Measurements from ENCODE around the gene GFOD1.
A peak's percentile ranks its signal among the peaks of the same experiment; 100 is the strongest.

Gene GFOD1

GRCh38 chr6:13431059-13431656, 56.2 kb downstream of the GFOD1 start:
- intact Hi-C loops (cut with DNase I) = no loop called here
- DNase-seq = no peak

- intact Hi-C loops (cut with DNase I) = no loop called here
- DNase-seq = no peak
Observed at GRCh38 chr6:13429406-13429753, 58.0 kb downstream of the GFOD1 start.

- intact Hi-C loops (cut with DNase I) = no loop called here
- DNase-seq = no peak
Observed at GRCh38 chr6:13428583-13429405, 58.6 kb downstream of the GFOD1 start.

DNA sequence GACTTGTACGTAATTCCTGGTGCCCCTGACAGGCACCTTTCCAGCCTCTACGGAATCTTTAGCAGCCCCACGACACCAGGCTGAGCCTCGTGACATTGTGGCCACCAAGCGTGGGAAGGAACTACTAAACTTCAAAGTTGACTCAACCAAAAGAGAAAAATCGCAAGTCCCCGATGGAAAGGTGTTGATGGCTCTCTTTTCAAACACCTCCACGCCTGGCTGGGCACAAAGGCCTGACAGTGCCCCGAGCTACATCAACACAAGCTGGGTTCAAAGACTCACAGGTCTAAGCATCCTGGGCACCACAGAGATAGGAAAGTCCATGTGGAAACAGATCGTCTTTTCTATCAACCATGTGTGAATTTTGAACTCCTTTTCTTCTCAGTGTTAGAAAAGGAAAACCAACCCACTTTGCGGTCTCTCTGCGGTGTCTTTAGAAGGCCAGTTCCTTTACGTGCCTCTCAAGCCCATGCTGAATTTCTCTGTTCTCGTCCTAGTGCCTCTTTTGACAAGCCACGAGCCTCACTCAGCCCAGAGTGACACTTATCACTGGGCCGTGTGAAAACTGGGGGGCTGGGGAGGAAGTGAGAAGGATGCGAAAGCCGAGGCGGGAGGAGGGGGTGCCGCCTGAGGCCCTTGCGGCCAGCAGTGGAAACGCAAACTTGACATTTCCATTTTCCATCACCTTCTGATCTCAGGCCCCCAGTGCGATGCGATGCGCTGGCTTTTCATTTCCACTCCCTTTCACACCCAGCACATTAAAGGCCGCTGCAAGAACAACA, 59.4 kb downstream of the GFOD1 start:
- intact Hi-C loops (cut with DNase I) = no loop called here
- no peak for DNase-seq

- intact Hi-C loops (cut with DNase I) = no loop called here
- no peak for DNase-seq
Observed at GRCh38 chr6:13427316-13427715, 60.1 kb downstream of the GFOD1 start.

- DNase-seq = peak in 6 of 10 donors; percentile 51 to 93 (median 68)
- intact Hi-C loops (cut with DNase I) = no loop called here
Observed at GRCh38 chr6:13425943-13426931, 61.2 kb downstream of the GFOD1 start.

- intact Hi-C loops (cut with DNase I) = no loop called here
- DNase-seq = no peak
Observed at GRCh38 chr6:13425270-13425873, 62.0 kb downstream of the GFOD1 start.

DNA sequence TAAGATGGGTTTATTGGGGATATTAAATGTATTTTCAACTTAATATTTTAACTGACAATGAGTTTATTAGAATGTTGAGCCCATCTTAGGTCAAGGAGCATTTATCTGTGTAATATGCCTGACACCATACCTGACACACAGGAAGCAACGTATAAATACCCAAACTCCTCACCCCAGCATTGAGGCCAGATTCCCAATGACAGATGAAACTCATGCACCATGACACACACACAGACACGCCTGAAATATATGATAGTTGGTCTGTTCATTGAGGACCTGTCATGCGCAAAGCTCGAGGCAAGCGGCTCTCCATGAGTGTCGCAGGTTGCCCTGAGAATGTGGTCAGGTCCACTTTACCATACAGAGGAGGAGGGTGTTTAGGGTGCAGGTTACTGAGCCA, 64.1 kb downstream of the GFOD1 start:
- no peak for DNase-seq
- intact Hi-C loops (cut with DNase I) = no loop called here

GRCh38 chr6:13422681-13423221, 64.6 kb downstream of the GFOD1 start:
- no peak for DNase-seq
- intact Hi-C loops (cut with DNase I) = no loop called here

- intact Hi-C loops (cut with DNase I) = no loop called here
- peak in 3 of 10 donors; percentile 55 to 90 (median 87) for DNase-seq
Observed at GRCh38 chr6:13421425-13422059, 65.9 kb downstream of the GFOD1 start.

DNA sequence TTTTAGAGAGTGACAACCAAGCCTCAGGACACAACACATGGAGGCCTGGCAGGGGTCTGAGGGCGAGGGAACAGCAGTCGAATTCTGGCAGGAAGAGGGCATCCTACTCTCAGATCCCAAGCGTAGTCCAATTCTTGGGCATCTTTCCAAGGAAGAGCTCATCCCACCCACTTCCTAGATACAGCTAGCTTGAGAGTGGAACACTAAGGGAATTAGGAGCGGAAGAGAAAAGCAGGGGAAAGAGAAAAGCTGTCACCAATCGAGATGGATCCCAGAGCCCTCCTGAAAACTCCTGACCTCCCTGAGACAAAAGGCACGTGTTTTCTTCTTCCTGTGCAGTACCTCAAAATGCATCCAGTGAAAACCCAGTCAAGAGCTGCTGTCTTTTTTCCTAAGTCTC, 67.1 kb downstream of the GFOD1 start:
- intact Hi-C loops (cut with DNase I) = no loop called here
- peak in 1 of 10 donors; percentile 67 for DNase-seq

GRCh38 chr6:13419422-13420195, 67.8 kb downstream of the GFOD1 start:
- intact Hi-C loops (cut with DNase I) = loop anchor here (10.0 kb wide), 1 partner anchor 65 kb away; no protein-coding TSS in a partner anchor
- DNase-seq = peak in 1 of 10 donors; percentile 66

DNA sequence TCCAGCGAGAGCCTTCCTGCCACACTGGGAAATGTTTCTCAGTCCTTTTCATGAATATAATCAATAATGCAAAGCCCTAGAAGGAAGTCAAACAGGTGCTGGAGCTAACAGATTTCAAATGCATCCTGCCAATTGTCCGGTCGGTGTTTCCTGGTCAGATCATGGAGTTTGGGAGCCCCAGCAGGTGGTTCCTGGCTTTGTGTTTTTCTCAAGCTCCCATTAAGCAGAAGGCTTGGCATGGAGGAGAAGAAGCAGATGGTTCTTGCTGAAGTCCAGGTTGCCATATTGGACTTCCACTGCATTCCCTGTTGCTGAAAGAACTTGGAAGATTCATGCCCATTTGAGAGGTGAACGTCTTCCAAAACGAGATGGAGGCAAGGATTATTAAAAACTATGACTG, 68.6 kb downstream of the GFOD1 start:
- intact Hi-C loops (cut with DNase I) = loop anchor here (10.0 kb wide), 1 partner anchor 64 kb away; no protein-coding TSS in a partner anchor
- no peak for DNase-seq

DNA sequence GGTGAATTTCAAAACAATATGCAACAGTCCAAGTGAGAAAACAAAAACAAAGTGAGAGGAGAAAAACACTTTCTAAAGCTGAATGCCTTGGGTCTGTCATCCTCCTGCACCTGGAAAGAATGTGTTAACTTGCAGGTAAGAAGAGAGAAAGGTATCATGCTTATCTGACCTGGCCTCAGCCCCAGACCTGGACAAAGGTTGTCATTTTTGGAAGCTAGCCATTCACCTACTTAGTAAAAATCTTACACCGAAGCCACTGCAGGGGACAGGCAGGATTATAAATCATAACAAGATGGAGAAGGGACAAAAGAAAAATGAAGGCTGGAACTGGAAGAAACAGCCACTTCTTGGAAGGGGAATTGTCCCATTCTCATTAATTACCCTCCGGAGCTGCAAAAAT, 69.4 kb downstream of the GFOD1 start:
- intact Hi-C loops (cut with DNase I) = loop anchor here (10.0 kb wide), 1 partner anchor 63 kb away; no protein-coding TSS in a partner anchor
- no peak for DNase-seq

DNA sequence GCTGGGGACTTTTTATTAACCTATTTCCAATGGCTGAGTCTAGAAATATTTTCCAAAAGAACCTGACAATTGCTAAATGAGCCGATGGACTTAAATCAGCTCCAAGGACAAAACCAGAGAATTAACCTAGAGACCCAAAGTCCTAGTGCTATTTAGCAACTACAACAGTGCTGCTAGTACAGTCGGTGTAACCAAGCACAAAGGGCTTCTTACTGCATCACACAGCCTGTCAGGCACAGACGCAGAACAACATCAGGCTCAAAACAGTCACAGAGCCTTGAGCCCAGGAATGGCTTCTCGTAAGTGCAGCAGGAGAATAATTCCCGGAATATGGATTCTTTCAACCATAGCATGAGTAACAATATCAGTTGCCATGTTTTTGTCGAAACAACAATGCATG, 70.0 kb downstream of the GFOD1 start:
- intact Hi-C loops (cut with DNase I) = loop anchor here (10.0 kb wide), 1 partner anchor 63 kb away; no protein-coding TSS in a partner anchor
- peak in 1 of 10 donors; percentile 38 for DNase-seq

DNA sequence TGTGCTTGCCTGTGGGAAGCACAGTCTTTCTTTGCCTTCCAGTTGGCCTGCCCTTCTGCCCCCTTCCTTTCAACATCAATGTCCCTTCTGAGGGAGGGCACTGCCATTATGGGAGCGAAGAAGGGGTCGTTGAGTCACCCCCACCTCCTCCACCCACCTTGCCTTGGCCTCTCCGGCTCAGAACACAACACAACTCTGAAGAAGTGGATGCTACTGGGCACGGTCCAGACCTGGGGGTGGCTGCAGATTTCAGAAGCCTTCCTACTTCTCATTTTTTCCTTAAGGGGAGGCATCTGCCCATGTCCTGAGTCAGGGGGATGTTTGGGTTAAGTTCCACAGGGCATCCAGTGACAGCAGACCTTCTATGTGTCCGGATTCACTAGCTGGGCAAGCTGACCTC, 72.1 kb downstream of the GFOD1 start:
- DNase-seq = no peak
- intact Hi-C loops (cut with DNase I) = loop anchor here (10.0 kb wide), 1 partner anchor 60 kb away; no protein-coding TSS in a partner anchor

- DNase-seq = peak in 9 of 10 donors; percentile 53 to 96 (median 84)
- intact Hi-C loops (cut with DNase I) = loop anchor here (5.0 to 10.0 kb wide), 3 partner anchors 38 to 73 kb away; partner anchors contain the start of gene GFOD1
Observed at GRCh38 chr6:13413900-13414555, 73.4 kb downstream of the GFOD1 start.

Data from posterior cingulate gyrus (tissue), 11 donors.